HL-60 (cell line): ENCODE data around the gene NTN3.

Source experiments
- DNase-seq, 2 experiments: peaks; one replicate each; pipeline ENCODE4 v3.0.0-alpha.2; 2010 to 2020; ENCODE audit warnings: low read depth in 1 of 2, low spot score in 1 of 2
- H3K27ac ChIP-seq: fragments of 250-450 bp; sonication (Bioruptor Pico); replicated peaks from 2 replicates; pipeline ENCODE4 v1.5.1; 2020; ENCODE audit warnings: mild to moderate bottlenecking, moderate library complexity
- H3K27me3 ChIP-seq: fragments of 250-450 bp; sonication (Bioruptor Pico); 2 replicates; pipeline ENCODE4 v1.5.1; 2021; ENCODE audit warnings: mild to moderate bottlenecking, moderate library complexity; ENCODE audit not compliant: insufficient read depth, poor library complexity, severe bottlenecking
- H3K4me3 ChIP-seq: replicated peaks from 2 replicates; pipeline ENCODE4 v1.5.1; 2011; ENCODE audit warnings: mild to moderate bottlenecking, control low read depth, low read length; ENCODE audit not compliant: insufficient read depth
- CTCF ChIP-seq: IDR thresholded peaks from one replicate; pipeline ENCODE4 v1.5.1; 2011; ENCODE audit warnings: low read length, control low read depth, inconsistent platforms; ENCODE audit not compliant: insufficient read depth
- GABPA ChIP-seq: IDR thresholded peaks from 2 replicates; pipeline ENCODE4 v1.6.1; 2012; ENCODE audit warnings: low read depth
- POLR2AphosphoS5 ChIP-seq: IDR thresholded peaks from 2 replicates; pipeline ENCODE4 v1.6.1; 2012; ENCODE audit warnings: low read depth
- SPI1 ChIP-seq: IDR thresholded peaks from 2 replicates; pipeline ENCODE4 v1.6.1; 2012; ENCODE audit warnings: low read depth, mild to moderate bottlenecking, borderline replicate concordance
- TF ChIP-seq, protein P1 (sequence below): IDR thresholded peaks from 2 replicates; pipeline ENCODE4 v1.6.1; 2012; ENCODE audit warnings: low read depth; ENCODE audit not compliant: insufficient replicate concordance

NTN3 gene

GRCh38 chr16:2483939-2484897 lies 13.1 kb downstream of the NTN3 start:
- DNase-seq = no peak
- Histone ChIP-seq H3K27ac (no peak overlapping the region), H3K27me3 (no peaks in the 10 kb centered on the region), H3K4me3 (no peak overlapping the region)
- TF ChIP-seq CTCF = no peak
- no peak for TF ChIP-seq SPI1
- TF ChIP-seq GABPA = no peak
- TF ChIP-seq POLR2AphosphoS5 = no peak
- TF ChIP-seq, protein P1, sequence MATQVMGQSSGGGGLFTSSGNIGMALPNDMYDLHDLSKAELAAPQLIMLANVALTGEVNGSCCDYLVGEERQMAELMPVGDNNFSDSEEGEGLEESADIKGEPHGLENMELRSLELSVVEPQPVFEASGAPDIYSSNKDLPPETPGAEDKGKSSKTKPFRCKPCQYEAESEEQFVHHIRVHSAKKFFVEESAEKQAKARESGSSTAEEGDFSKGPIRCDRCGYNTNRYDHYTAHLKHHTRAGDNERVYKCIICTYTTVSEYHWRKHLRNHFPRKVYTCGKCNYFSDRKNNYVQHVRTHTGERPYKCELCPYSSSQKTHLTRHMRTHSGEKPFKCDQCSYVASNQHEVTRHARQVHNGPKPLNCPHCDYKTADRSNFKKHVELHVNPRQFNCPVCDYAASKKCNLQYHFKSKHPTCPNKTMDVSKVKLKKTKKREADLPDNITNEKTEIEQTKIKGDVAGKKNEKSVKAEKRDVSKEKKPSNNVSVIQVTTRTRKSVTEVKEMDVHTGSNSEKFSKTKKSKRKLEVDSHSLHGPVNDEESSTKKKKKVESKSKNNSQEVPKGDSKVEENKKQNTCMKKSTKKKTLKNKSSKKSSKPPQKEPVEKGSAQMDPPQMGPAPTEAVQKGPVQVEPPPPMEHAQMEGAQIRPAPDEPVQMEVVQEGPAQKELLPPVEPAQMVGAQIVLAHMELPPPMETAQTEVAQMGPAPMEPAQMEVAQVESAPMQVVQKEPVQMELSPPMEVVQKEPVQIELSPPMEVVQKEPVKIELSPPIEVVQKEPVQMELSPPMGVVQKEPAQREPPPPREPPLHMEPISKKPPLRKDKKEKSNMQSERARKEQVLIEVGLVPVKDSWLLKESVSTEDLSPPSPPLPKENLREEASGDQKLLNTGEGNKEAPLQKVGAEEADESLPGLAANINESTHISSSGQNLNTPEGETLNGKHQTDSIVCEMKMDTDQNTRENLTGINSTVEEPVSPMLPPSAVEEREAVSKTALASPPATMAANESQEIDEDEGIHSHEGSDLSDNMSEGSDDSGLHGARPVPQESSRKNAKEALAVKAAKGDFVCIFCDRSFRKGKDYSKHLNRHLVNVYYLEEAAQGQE = no peak

DNA sequence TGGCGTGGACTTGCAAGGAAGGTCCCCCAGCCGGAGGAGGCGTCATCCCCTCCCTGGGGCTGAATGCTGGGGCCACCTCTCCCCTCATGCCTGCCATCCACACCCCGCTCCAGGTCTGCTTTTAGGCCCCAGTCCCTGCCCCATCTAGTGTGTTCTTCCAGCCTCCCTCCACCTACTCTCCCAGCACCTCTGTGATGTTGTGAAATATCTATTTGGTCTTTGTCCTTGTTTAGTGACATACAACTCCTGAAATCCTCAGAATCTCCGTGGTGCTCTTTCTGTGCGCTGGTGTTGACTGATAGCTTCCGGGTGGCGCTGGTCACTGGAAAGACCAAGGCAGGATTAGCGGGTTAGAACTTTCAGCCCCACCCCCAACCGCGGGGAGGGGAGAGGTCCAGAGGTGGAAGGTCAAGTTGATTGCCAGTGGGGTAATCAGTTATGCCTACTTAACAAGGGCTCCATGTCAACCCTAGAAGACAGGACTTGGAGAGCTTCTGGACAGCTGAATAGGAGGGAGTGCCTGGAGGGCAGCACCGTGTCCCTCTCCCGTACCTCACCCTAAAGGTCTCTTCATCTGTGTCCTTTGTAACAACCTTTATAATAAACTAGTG lies 13.9 kb downstream of the NTN3 start:
- Histone ChIP-seq H3K27ac (no peak overlapping the region), H3K4me3 (no peak overlapping the region), H3K27me3 (no peaks in the 10 kb centered on the region)
- TF ChIP-seq SPI1 = no peak
- DNase-seq = no peak

DNA sequence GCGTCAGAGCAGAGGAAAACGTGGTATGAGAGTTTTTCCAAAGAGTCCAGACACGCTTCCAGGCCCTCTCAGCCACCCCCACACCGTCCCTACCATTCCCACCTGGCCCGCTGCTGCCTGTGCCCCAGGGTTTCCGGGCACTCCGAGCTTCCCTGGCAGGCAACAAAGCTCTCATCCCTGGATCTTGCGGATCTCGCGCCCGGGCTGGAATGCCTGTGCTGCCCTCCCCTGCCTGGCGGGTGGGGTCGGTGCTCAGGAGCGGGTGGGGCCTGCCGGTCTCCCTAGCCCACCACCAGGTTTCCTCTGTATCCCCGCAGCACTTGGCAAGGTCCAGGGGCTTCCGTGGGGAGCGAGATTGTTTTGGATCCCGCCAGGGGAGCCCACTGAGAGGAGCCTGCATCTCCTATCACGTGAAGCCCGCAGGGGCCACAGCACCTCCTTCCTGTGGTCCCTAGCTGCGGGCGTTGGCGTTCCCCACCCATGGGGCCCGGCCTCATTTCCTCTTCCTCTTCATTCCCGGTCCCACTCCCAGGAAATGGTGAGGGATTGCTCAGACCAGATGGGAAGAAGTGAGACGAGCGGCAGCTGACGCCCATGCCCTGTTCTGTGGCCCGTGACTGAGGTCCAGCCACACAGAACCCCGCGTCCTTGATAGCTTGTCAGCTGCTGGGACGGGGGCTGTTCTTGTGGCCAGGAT lies 14.9 kb downstream of the NTN3 start:
- no peak for DNase-seq
- TF ChIP-seq GABPA (no peak), SPI1 (no peak), CTCF (no peak), POLR2AphosphoS5 (no peak)
- TF ChIP-seq, protein P1 = no peak
- Histone ChIP-seq H3K27me3 (no peaks in the 10 kb centered on the region), H3K27ac (no peak overlapping the region), H3K4me3 (no peak overlapping the region)
